Femur (tissue), 1 donor: Measurements from ENCODE around the gene ZNF454.

Experiments used
- DNase-seq: peaks from one replicate; pipeline ENCODE4 v3.0.0-alpha.2; 2017

The ZNF454 gene

DNA sequence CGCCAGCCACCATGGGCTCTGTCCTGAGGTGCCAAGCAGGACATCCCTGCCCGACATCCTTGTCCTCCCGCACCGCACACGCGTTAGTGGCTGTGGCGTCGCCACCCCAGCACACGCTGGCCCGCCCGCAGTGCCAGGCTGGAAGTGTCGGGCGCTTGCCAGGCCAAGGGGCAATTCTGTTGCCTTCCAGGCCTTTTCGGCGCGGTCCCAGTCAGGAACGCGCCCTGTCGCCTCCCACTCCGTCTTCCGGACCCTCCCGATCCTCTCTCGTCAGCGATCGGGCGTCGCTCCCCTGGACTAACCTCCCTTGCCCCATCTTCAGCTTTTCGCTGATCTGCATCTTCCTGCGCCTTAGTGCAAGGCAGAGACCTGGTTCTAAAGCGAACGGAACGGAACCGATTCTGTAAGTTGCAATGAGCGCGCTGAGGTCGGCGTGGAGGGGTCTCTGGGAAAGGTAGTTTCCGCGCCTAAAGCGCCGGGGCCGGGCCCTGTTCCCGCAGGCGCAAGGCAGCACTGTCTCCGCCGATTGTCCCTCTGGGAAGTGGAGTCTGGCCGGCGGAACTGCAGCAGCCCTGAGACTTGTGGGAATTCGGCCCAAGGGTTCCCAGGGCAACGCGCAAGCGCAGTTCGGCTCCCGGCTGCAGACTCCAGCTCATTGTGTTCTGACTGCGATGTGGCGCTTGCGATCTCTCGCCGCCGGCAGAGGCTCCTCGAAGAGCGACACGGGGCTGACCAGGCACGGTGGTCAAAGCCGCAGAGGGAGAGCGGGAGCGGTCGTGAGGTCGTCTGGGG, at the start of gene ZNF454:
TSS of gene ZNF454 (plus strand) at position 630 of the 792 bp plus-strand sequence. CDS start 1,594 bp downstream, outside the sequence.
- DNase-seq, result peak; percentile 96

DNA sequence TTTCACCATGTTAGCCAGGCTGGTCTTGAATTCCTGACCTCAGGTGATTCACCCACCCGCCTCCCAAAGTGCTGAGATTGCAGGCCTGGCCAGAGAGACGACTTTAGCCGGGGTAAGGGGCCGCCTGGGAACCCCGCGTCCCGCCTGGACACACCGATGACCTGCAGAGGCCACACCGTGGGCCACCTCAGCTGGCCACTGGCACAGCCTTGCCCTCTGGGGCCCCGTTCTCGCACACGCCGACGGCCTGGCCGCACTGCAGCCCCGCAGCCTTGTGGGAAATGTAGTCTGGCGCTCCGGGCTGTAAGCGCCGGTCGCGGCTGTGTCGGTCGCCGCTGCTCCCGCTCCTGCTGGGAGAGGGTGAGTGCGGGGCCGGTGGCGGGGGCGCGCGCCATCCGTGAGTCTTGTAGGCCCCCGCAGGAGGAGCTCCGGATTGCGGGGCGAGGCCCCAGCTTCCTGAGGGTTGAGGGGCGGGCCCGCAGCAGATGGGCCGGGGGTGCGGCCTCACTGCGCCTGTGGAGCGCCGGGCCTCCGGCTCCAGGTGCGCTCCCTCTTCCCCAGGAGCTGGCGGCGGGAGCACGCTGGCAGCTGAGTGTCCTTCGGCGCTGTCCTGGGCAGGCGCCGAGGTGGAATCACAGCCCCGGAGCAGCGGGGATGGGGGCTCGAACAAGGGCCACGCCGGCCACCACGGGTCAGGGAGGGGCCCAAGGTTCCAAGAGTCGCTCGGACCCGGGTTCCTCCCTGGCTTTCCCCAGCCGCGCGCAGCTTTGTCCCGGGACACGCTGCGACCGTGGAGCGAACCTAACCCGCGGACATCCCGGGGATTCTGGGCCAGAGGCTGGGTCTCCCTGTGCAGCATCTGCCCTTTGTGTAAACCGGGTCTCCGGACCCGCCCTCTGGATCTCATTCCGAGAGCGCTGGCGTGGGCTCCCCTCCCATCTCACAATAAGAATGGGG, 45.1 kb upstream of the ZNF454 start, which contains the start of gene ZFP2:
TSS of gene ZFP2 (plus strand) at position 299 of the 957 bp plus-strand sequence. CDS start 35,401 bp downstream, outside the sequence.
- DNase-seq, result peak; percentile 78

DNA sequence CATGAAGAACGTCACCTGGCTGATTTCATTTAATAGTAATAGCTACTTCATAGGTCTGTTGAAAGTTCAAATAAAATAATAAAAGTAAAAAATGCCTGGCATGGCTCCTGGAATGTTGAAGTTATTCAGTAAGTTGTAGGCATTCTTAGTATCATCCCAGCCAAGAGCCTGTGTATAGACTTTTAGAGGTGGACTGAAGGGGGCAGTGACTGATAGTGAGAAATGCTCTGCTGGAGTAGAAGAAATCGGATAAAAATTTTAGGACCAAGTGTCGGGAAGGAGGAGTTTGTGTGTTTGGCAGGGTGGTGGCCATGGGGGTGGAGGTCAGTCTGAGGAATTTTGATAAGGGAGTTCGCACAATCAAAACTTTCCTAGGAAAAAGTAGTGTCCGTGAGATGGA, 41.7 kb upstream of the ZNF454 start:
- no peak for DNase-seq

DNA sequence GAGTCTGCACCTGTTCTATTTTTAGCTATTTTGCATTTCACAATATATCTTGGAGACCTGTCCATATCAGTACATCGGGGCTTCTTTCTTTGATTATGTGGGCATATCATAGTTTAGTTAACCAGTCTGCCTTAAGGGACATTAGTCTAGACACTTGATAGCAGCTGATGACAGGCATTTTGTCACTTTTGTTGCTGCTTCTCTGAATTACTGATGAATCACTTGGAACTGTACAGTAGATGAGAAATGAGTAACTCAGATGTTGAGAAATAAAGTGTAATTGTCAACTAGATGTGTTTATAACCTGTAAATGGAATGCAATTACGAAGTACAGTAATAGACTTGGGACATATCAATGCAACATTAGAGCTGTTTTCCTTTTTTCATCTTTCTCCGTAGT, 38.1 kb upstream of the ZNF454 start:
- no peak for DNase-seq

DNA sequence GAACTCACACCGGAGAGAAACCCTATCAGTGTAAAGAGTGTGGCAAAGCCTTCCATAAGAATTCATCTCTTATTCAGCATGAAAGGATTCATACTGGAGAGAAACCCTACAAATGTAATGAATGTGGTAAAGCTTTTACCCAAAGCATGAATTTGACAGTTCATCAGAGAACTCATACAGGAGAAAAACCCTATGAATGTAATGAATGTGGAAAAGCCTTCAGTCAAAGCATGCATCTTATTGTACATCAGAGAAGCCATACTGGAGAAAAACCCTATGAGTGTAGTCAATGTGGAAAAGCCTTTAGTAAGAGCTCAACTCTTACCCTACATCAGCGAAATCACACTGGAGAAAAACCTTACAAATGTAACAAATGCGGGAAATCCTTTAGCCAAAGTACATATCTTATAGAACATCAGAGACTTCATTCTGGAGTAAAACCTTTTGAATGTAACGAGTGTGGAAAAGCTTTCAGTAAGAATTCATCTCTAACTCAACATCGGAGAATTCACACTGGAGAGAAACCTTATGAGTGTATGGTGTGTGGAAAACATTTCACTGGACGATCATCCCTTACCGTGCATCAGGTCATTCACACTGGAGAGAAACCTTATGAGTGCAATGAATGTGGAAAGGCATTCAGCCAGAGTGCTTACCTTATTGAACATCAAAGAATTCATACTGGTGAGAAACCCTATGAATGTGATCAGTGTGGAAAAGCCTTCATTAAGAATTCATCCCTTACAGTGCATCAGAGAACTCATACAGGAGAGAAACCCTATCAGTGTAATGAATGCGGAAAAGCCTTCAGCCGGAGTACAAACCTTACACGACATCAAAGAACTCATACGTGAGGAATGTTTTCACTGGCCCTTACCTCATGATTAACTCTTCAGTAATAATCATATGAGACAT, 8.9 kb upstream of the ZNF454 start:
- DNase-seq, result no peak

DNA sequence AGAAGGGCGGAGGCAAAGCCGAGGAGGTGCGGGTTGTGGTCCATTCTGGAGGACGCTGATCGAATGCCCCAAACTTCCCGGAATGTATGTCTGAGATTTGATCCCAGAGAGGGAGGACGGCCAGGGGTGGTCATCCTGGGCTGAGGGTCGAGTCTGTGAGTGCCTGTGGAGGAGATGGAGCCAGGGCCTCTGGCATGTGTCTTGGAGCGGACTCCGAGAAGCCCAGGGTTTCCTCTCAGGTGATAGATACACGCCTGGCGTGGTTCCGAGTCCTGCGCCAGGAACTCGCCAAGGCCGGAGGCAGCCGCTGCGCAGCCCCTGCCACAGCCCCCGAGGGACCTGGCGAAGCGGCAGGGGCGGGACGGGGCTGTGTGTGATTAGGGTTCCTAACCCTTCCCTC, 363 bp downstream of the ZNF454 start:
- peak; percentile 56 for DNase-seq

DNA sequence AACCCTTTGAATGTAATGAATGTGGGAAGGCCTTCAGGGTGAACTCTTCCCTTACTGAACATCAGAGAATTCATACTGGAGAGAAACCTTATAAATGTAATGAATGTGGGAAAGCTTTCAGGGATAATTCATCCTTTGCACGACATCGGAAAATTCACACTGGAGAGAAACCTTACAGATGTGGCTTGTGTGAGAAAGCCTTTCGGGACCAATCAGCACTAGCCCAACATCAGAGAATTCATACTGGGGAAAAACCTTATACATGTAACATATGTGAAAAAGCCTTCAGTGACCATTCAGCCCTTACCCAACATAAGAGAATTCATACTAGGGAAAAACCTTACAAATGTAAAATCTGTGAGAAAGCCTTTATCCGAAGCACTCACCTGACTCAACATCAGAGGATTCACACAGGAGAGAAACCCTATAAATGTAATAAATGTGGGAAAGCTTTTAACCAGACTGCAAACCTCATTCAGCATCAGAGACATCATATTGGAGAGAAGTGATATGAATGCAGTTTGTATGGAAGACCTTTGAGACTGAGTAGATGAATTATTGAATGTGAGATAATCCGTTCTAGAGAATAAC, 24.6 kb downstream of the ZNF454 start:
- DNase-seq, result no peak

DNA sequence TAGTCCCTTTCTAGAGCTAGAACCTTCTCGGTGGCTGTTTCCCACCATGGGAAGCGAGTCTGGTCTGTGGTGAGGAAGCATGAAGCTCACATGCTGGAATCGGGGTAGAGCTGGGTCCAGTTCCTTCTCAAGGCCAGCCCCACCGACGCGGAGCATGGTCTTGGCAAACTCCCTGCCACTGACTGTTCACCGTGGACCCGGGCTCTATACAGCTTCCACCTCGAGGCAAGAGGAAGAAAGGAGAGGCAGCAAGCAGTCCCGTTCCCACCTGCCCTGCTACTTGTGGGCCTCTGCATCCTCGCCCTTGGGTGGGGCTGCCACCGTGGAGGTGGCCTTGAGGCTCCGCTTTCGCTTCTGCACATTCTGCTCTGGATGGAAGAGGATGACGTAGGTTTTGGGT, 40.4 kb downstream of the ZNF454 start:
- no peak for DNase-seq

DNA sequence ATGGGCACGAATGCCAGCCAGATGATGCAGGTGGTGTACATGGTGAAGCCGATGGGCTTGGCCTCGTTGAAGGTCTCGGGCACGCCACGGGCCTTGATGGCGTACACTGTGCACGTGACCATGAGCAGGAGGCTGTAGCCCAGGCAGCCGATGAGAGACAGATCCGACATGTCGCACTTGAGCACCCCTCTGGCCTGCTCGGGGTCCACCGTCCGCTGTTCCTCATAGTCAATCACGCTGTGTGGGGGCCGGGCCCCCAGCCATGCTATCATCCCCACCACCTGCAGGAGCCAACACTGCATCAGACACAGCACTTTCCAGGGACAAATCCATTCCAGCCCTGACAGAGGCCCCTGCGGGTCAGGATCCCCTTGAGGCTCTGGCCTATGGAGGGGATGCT, 41.9 kb downstream of the ZNF454 start:
- no peak for DNase-seq

DNA sequence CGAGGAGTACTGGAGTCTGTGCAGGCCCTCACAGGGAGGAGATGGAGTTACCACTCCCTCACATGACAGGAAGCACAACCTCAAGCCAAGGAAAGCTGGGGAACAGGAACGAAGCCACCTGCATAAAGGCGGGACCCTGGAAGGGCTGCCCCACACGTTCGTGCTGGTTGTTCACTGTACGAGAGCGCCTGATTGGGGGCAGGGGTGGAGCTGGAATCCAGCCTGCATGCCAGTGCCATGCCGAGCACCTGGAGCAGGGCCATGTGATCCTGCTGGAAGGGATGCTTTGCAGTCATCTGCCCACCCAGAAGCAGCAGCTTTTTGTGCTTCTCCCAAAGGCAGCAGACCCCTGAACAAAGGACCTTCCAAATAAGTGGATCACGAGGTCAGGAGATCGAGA, 42.7 kb downstream of the ZNF454 start:
- DNase-seq, result no peak

DNA sequence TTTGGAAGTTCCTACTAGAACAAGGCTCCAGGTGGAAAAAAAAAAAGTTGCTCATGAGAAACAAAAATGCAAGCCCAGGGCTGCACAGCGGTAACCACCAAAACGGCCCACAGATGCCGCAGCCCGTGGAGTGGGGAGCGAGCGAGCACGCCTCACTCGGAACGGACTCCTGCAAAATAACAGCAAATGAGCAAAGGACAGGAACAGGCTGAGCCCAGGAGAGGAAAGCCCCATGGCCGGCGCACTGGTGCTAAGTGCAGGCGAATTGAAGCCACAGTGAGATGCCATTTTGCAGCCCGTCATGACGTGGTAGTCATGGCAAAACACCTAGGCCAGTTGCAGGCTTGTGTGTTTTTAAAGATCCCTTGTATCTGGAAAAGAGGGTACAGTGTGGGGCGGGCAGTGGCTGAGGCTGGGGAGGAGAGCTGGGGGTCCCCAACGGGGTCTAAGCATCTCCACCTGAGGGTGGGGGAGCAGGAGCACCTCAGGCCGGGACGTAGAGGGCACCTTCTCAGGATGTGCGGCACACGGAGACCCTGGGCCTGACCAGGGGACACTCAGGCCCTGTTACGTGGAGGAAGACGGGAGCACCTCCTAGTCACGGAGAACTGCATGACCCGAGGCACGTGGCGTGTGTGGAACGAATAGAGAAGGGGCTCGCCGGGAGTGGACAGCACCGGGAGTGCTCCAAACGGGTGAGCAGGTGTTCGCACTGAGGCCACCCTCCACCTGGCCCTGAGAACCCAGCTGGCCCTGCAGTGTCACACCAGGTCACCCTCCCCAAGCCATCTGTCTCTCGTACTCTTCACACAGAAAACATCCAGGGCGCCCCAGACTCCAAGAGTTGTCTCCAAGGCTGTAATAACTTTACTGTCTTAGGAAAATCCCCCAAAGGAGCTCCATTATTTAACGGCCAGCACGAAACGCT, 43.4 kb downstream of the ZNF454 start:
- DNase-seq, result no peak

DNA sequence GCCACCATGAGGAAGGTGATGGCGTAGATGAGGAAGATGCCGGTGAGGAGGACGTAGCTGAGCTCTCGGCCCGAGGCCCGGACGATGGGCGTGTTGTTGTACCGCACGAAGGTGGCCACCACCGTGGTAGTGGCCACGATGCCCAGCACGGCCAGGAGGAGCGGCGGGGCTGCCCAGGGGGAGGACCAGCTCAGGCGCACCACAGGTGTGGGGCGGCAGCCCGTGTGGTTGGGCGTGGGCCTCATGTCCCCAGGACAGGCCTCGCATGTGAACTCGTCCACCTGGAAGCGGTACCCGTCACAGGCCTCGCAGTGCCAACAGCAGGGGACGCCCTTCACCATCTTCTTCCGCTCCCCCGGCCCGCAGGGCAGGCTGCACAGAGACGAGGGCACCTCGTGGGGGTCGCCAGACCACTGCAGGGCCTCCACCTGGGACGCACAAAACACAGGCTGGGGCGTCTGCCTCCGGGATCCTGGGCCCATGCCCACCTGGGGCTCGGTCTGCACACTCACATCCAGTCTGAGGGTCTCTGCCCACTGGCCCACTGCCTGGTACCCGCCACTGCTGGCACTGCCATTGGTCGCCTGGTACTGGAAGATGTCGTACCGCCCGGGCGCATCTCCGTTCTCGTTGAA, 45.4 kb downstream of the ZNF454 start:
- no peak for DNase-seq

DNA sequence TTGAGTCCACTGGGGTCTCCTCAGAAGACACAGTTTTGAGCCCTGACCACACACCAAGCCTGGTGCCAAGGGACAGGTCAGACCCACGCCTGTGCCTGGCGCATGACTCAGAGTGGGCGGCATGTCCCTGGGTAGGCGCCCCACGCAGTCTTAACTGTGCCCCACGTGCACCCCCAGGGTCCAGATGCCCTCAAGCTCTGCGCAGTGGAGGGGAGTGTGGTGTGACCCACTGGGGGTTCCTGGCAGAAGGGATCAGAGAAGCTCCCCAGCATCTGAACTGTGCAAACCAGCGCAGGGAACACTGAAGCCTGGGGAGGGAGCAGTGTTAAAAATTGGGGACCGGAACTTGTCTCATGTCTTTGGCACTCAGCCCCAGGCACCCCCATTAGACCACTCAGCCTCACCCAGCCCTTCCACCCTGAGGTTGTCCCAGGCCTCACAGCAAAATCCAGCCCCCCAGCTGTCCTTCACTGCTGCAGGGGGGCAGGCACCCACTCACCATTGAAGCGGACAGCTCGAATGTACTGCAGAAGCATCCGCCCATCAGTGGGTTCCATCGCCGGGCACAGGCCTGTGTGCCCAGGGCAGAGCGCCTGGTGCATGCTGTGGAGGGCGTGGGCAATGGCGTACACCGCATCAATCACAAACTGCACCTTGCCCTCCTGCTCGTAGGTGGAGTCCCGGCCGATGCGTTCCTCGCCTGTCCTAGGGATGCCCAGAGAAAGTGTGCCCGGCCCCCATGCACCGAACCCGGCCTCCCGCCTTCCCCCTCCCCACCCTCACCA, 47.6 kb downstream of the ZNF454 start:
- DNase-seq, result no peak

DNA sequence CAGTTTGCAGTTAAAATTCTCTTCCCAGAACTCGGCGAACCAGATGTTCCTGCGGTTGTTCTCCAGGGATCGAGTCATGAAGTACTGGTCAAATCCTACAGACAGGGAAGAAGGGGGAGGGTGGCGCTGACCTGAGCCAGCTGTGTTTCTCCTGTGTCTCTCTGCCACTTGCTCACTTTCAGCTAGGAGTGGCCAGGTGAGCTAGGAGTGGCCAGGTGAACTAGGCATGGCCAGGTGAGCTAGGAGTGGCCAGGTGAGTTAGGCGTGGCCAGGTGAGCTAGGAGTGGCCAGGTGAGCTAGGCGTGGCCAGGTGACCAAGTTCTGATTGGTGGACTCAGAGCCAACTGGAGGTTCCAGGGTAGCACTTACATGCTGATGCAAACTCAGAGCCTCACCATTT, 48.3 kb downstream of the ZNF454 start:
- DNase-seq, result no peak

DNA sequence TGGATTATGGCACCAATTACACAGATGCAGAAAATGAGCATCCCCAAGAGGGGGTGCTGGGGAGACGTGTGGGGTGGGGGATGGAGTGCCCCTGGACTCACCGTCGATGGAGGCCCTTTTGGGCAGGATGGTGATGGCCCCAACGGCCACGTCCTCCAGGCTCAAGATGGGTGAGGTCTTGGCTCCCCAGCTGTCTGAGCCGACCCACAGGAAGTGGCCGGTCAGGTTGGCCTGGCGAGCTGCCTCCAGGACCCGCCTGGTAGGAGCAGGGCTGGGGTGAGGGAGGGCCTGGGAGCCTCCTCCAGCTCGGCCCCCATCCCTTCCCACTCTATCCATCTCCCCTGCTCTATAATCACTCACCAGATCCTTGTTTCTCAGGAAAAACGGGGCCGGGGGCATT, 49.5 kb downstream of the ZNF454 start:
- no peak for DNase-seq

DNA sequence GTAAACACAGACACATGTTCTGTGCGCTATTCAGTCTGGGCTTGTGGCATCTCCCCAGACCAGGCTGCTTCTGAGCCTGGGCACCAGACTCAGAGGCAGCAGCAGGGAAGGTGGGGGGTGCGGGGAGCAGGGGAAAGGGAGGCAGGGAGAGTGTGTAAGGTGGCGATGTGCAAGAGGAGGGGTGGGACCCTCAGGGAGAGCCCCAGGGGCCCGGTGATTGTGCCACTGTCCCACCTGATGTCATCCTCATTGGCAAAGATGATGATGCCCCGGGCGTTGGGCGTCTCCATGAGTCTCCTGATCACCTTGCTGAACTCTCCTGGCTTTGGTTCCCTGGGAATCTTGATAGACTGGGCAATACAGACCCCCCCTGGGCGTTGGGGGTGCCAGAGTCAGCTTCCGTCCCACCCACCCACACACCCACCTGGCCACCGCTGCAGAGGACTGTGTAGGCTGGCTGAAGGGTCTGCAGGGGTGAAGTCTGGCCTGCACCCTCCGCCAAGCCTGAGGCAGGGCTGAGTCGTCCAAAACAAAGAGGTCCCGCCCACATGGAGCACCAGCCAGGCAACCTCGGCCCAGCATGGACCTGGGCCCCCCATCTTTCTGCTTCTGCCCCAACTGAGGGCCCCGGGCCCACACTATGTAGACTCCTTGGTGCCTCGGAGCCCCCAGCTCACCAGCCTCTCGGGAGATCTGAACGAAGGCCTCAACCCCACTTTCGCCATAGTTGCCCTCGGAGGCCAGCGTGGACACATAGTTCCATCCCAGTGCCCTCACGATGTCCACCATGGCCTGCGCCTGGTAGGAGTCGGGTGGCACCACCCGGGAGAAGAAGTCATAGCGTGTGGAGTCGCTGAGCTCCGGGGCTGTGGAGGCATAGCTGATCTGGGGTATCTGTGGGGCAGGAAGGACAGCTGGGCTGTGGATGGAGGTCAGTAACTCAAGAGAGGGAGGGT, 50.5 kb downstream of the ZNF454 start:
- DNase-seq, result no peak

DNA sequence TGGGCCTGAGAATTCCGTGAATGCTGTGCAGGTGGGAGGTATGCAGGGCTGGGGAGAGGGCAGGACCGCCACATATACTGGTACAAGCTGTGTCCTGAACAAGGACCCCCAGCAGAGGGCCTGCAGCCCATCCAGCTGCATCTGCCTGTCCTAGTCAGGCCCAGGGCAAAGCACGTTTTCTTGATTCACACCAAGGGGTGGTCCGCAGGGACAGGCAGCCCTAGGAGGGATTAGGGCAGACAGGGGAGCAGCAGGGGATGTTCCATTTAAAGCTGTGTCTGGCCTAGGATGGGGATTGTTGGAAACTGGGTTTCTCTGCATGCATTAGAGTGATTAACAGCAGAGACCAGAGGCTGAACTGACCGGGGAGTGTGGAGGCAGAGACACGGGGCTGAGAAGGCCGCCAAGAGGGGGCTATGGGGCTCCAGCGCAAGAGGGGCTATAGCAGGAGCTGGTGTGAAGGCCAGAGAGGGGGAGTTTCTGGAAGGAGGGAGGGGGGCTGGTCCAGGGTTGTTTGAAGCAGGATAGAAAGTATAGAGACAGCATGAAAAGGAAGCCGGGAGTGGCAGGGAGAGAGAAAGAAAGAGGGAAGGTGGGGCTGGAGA, 51.4 kb downstream of the ZNF454 start:
- no peak for DNase-seq

DNA sequence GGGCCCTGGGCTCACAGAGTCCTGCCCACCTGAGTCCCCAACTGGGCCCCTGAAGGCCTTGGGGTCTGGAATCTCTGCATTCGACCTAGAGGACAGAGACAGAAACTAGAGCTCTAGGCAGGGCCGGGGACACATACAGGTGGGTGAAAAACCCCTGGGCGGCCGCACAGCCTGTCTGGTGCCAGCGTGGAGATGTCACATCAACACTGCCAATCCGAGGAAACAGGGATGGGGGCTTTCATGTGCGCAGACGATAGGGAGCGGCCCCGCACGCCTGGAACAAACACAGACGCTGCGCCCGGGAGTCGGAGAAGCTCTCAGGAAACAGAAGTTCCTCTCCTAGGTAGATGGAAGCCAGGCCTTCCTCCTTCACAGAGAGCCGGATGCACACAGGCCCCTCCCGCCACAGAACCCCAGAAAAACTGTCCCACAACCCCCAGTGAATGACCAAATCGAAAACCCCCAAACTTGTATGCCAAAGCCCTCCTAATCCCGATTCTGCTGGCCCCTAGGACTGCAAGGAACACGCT, 52.3 kb downstream of the ZNF454 start:
- no peak for DNase-seq
